Measurements from ENCODE around the gene ARHGEF19.

The ARHGEF19 gene

DNA sequence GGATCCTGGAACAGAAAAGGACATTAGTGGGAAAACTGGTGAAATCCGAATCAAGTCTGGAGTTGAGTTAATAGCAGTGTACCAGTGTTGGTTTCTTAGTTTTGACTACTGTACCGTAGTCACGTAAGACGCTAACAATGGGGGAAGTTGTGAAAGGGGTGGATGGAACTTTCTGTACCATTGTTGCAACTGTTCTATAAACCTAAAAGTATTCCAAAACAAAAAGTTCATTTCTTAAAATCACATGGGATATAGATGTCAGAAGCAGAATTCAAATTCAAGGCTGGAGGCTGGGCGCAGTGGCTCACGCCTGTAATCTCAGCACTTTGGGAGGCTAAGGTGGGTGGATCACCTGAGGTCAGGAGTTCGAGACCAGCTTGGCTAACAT lies 16.9 kb downstream of the ARHGEF19 start:
- Histone ChIP-seq H3K9ac (ENCODE audit: low read depth in 1 of 2, low read length in 2 of 2) (no peak overlapping the region), H3K9me3 (ENCODE audit: control insufficient read depth in 1 of 2, low read length in 2 of 2) (no peaks in the 10 kb centered on the region), H3K4me3 (ENCODE audit: low read depth in 1 of 2, low read length in 2 of 2) (no peak overlapping the region), H3K36me3 (ENCODE audit: control insufficient read depth in 1 of 2, insufficient read depth in 2 of 2, low read length in 2 of 2) (no peaks in the 10 kb centered on the region), H3K4me1 (ENCODE audit: control insufficient read depth in 1 of 2, insufficient read depth in 2 of 2, low read length in 2 of 2) (peaks cover 7% of the 10 kb centered on the region in 2 donors), H3K27ac (ENCODE audit: low read depth, low read length) (no peak overlapping the region), H3K27me3 (ENCODE audit: control insufficient read depth in 1 of 2, insufficient read depth in 2 of 2, low read length in 2 of 2) (no peaks in the 10 kb centered on the region)

DNA sequence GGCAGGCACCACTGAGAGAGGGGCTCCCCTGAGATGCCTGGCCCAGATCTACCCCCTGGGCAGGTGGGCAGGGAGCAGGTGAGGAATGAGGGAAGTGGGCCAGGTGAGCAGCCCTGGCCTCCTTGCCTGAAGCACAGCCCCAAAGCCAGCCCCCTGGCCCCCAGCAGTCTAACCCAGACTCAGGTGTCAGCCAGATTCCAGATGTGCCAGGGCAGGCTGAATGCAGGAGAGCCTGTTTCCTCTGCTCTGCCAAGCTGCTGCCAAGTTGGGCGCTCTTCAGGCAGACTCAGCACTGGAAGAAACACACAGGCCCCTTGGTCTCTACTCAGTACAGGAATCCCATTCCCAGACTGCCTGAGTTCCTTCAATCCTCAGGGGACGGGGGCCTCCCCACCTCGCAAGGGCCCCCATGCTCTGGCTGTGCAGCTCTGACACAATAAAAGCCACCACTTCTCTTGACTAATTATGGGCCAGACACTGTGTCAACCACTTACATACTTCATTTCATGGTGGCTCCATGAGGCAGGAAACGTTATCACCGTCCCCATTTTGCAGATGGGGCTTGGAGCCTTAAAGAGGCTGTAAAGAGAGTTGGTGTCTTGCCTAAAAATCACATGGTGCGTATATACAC lies 20.4 kb downstream of the ARHGEF19 start:
- H3K27ac ChIP-seq (ENCODE audit: low read depth, low read length) = no peak overlapping the region
- peaks cover 18 to 23% of the 10 kb centered on the region in 2 donors for H3K4me1 ChIP-seq (ENCODE audit: control insufficient read depth in 1 of 2, insufficient read depth in 2 of 2, low read length in 2 of 2)
- no peaks in the 10 kb centered on the region for H3K9me3 ChIP-seq (ENCODE audit: control insufficient read depth in 1 of 2, low read length in 2 of 2)
- no peak overlapping the region for H3K9ac ChIP-seq (ENCODE audit: low read depth in 1 of 2, low read length in 2 of 2)
- H3K27me3 ChIP-seq (ENCODE audit: control insufficient read depth in 1 of 2, insufficient read depth in 2 of 2, low read length in 2 of 2) = no peaks in the 10 kb centered on the region
- H3K36me3 ChIP-seq (ENCODE audit: control insufficient read depth in 1 of 2, insufficient read depth in 2 of 2, low read length in 2 of 2) = no peaks in the 10 kb centered on the region
- H3K4me3 ChIP-seq (ENCODE audit: low read depth in 1 of 2, low read length in 2 of 2) = no peak overlapping the region

GRCh38 chr1:16191309-16191708 lies 21.1 kb downstream of the ARHGEF19 start:
- H3K27me3 ChIP-seq (ENCODE audit: control insufficient read depth in 1 of 2, insufficient read depth in 2 of 2, low read length in 2 of 2) = no peaks in the 10 kb centered on the region
- no peak overlapping the region for H3K27ac ChIP-seq (ENCODE audit: low read depth, low read length)
- no peak overlapping the region for H3K4me3 ChIP-seq (ENCODE audit: low read depth in 1 of 2, low read length in 2 of 2)

DNA sequence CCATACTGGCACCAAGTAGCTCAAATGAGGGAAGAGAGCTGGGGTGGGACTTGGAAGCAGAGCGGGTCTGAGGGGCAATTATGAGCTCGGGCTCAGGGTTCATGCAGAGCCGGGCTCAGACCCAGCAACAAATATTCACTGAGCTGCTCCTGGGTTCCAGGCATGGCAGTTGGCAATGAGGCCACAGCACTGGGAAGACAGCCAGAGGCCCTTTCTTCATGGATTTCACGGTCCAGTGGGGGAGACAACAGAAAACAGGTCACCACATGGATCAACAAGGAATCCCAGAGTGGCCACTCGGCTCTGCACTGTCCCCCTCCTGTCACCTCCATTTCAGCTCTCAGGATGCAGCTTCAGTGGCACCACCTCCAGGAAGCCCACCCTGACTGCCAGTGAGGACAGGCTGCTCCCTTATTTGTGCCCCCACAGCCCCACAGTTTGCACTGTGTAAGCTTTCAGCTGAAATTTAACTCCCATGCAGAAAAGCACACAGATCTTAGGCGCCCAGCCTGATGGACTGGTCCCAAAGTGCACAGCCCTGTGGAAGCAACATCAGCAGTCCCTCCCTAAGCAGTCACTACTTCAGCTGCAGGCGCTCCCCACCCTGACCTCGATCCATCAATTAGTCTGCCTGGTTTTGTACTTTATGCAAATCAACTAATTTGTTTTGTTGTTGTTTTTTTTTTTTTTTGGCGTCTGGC lies 22.4 kb downstream of the ARHGEF19 start:
- Histone ChIP-seq H3K27me3 (ENCODE audit: control insufficient read depth in 1 of 2, insufficient read depth in 2 of 2, low read length in 2 of 2) (no peaks in the 10 kb centered on the region), H3K9me3 (ENCODE audit: control insufficient read depth in 1 of 2, low read length in 2 of 2) (no peaks in the 10 kb centered on the region), H3K36me3 (ENCODE audit: control insufficient read depth in 1 of 2, insufficient read depth in 2 of 2, low read length in 2 of 2) (no peaks in the 10 kb centered on the region), H3K27ac (ENCODE audit: low read depth, low read length) (no peak overlapping the region), H3K9ac (ENCODE audit: low read depth in 1 of 2, low read length in 2 of 2) (no peak overlapping the region), H3K4me3 (ENCODE audit: low read depth in 1 of 2, low read length in 2 of 2) (no peak overlapping the region), H3K4me1 (ENCODE audit: control insufficient read depth in 1 of 2, insufficient read depth in 2 of 2, low read length in 2 of 2) (peaks cover 18 to 23% of the 10 kb centered on the region in 2 donors)

More at GRCh38 chr1:16191309-16191708, 21.1 kb downstream of the ARHGEF19 start:
- no peaks in the 10 kb centered on the region for H3K36me3 ChIP-seq (ENCODE audit: control insufficient read depth in 1 of 2, insufficient read depth in 2 of 2, low read length in 2 of 2)
- H3K4me1 ChIP-seq (ENCODE audit: control insufficient read depth in 1 of 2, insufficient read depth in 2 of 2, low read length in 2 of 2) = peaks cover 18 to 23% of the 10 kb centered on the region in 2 donors
- no peak overlapping the region for H3K9ac ChIP-seq (ENCODE audit: low read depth in 1 of 2, low read length in 2 of 2)
- no peaks in the 10 kb centered on the region for H3K9me3 ChIP-seq (ENCODE audit: control insufficient read depth in 1 of 2, low read length in 2 of 2)

DNA sequence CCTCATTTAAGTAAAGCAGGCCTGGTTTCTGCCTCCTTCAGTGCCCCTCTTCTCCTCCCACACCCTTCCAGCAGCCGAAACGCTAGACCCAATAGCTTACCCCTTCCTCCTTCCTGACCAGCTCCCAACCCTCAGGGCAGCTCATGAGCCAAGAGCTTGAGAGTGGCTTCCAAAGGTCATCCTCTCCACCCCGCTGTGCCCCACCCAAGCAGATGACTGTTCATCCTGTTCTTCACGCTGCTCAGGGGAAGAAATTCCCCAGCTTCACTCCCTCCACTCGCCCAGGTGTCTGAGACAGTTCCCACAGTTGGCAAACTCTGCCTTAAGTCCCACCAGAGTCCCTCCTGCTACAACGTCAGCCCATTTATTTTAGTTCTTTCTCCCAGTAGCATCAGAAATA lies 23.4 kb downstream of the ARHGEF19 start:
- Histone ChIP-seq H3K36me3 (ENCODE audit: control insufficient read depth in 1 of 2, insufficient read depth in 2 of 2, low read length in 2 of 2) (no peaks in the 10 kb centered on the region), H3K9ac (ENCODE audit: low read depth in 1 of 2, low read length in 2 of 2) (peak overlapping the region; percentile 28 to 54), H3K4me1 (ENCODE audit: control insufficient read depth in 1 of 2, insufficient read depth in 2 of 2, low read length in 2 of 2) (peaks cover 18 to 23% of the 10 kb centered on the region in 2 donors), H3K27me3 (ENCODE audit: control insufficient read depth in 1 of 2, insufficient read depth in 2 of 2, low read length in 2 of 2) (no peaks in the 10 kb centered on the region), H3K4me3 (ENCODE audit: low read depth in 1 of 2, low read length in 2 of 2) (peak overlapping the region; percentile 24 to 32), H3K27ac (ENCODE audit: low read depth, low read length) (no peak overlapping the region), H3K9me3 (ENCODE audit: control insufficient read depth in 1 of 2, low read length in 2 of 2) (no peaks in the 10 kb centered on the region)

DNA sequence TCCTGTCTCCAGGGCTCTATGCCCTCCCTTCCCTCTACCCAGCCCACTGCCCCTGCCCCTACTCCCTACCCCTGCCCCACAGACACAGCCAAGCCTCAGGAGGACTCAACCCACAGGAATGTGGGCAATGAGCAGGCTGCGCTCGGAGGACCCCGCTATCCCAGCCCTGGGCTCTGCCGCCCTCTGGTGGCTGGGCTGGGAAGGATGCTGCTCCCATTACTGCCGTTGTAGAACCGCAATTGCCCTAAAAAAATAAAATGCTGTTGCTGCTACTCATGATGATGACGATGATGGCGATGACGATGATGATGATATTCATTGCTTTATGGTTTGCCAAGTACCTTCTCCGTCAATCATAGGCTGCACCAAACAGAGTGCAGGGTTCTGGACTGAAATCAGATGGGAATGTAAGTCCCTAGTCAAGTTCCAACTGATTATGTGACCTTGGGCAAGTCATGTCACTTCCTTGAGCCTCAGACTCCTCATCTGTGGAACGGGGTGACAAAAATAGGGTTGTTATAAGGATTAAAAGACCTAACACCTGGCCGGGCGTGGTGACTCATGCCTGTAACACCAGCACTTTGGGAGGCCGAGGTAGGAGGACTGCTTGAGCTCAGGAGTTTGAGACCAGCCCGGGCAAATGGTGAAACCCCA lies 24.6 kb downstream of the ARHGEF19 start:
- Histone ChIP-seq H3K9ac (ENCODE audit: low read depth in 1 of 2, low read length in 2 of 2) (peak overlapping the region in 1 of 2 donors; percentile 25), H3K27me3 (ENCODE audit: control insufficient read depth in 1 of 2, insufficient read depth in 2 of 2, low read length in 2 of 2) (no peaks in the 10 kb centered on the region), H3K4me1 (ENCODE audit: control insufficient read depth in 1 of 2, insufficient read depth in 2 of 2, low read length in 2 of 2) (peaks cover 18 to 23% of the 10 kb centered on the region in 2 donors), H3K9me3 (ENCODE audit: control insufficient read depth in 1 of 2, low read length in 2 of 2) (no peaks in the 10 kb centered on the region), H3K27ac (ENCODE audit: low read depth, low read length) (no peak overlapping the region), H3K4me3 (ENCODE audit: low read depth in 1 of 2, low read length in 2 of 2) (no peak overlapping the region), H3K36me3 (ENCODE audit: control insufficient read depth in 1 of 2, insufficient read depth in 2 of 2, low read length in 2 of 2) (no peaks in the 10 kb centered on the region)

DNA sequence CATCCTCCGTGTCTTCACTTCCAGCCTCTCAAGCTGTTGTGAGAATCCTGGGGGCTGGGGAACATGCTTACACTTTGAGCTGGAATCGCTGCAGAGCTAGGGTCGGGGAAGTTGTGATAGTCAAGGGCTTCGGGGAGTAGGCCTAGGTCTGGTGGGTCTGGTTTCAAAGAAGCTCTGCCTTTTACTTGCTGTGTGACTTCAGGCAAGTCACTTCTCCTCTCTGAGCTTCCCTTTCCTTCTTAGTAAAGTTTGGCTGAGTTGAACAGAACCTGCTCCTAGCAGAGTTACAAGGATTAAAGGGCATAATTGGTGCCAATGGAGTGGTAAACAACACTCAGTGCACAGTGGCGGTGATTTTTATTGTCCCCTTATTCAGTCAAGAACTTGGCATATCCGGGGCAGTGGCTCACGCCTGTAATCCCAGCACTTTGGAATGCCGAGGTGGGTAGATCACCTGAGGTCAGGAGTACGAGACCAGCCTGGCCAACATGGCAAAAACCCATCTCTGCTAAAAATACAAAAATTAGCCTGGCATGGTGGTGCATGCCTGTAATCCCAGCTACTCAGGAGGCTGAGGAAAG lies 25.7 kb downstream of the ARHGEF19 start:
- Histone ChIP-seq H3K4me3 (ENCODE audit: low read depth in 1 of 2, low read length in 2 of 2) (no peak overlapping the region), H3K4me1 (ENCODE audit: control insufficient read depth in 1 of 2, insufficient read depth in 2 of 2, low read length in 2 of 2) (peaks cover 18 to 31% of the 10 kb centered on the region in 2 donors), H3K9me3 (ENCODE audit: control insufficient read depth in 1 of 2, low read length in 2 of 2) (no peaks in the 10 kb centered on the region), H3K36me3 (ENCODE audit: control insufficient read depth in 1 of 2, insufficient read depth in 2 of 2, low read length in 2 of 2) (no peaks in the 10 kb centered on the region), H3K9ac (ENCODE audit: low read depth in 1 of 2, low read length in 2 of 2) (no peak overlapping the region), H3K27me3 (ENCODE audit: control insufficient read depth in 1 of 2, insufficient read depth in 2 of 2, low read length in 2 of 2) (no peaks in the 10 kb centered on the region), H3K27ac (ENCODE audit: low read depth, low read length) (no peak overlapping the region)

GRCh38 chr1:16184557-16185303 lies 27.7 kb downstream of the ARHGEF19 start:
- H3K4me1 ChIP-seq (ENCODE audit: control insufficient read depth in 1 of 2, insufficient read depth in 2 of 2, low read length in 2 of 2) = peaks cover 15 to 31% of the 10 kb centered on the region in 2 donors
- H3K9me3 ChIP-seq (ENCODE audit: control insufficient read depth in 1 of 2, low read length in 2 of 2) = no peaks in the 10 kb centered on the region
- no peaks in the 10 kb centered on the region for H3K27me3 ChIP-seq (ENCODE audit: control insufficient read depth in 1 of 2, insufficient read depth in 2 of 2, low read length in 2 of 2)
- H3K36me3 ChIP-seq (ENCODE audit: control insufficient read depth in 1 of 2, insufficient read depth in 2 of 2, low read length in 2 of 2) = no peaks in the 10 kb centered on the region
- no peak overlapping the region for H3K27ac ChIP-seq (ENCODE audit: low read depth, low read length)
- no peak overlapping the region for H3K9ac ChIP-seq (ENCODE audit: low read depth in 1 of 2, low read length in 2 of 2)
- no peak overlapping the region for H3K4me3 ChIP-seq (ENCODE audit: low read depth in 1 of 2, low read length in 2 of 2)

- Histone ChIP-seq H3K9me3 (ENCODE audit: control insufficient read depth in 1 of 2, low read length in 2 of 2) (no peaks in the 10 kb centered on the region), H3K4me3 (ENCODE audit: low read depth in 1 of 2, low read length in 2 of 2) (no peak overlapping the region), H3K27me3 (ENCODE audit: control insufficient read depth in 1 of 2, insufficient read depth in 2 of 2, low read length in 2 of 2) (no peaks in the 10 kb centered on the region), H3K27ac (ENCODE audit: low read depth, low read length) (no peak overlapping the region), H3K36me3 (ENCODE audit: control insufficient read depth in 1 of 2, insufficient read depth in 2 of 2, low read length in 2 of 2) (no peaks in the 10 kb centered on the region), H3K9ac (ENCODE audit: low read depth in 1 of 2, low read length in 2 of 2) (no peak overlapping the region), H3K4me1 (ENCODE audit: control insufficient read depth in 1 of 2, insufficient read depth in 2 of 2, low read length in 2 of 2) (peaks cover 11 to 29% of the 10 kb centered on the region in 2 donors)
Measured at GRCh38 chr1:16183765-16184556, 28.5 kb downstream of the ARHGEF19 start.
